MV-4-11 (cell line): Measurements from ENCODE around the gene BCAS1.

Source experiments
- DNase-seq: peaks from one replicate; lab custom pipeline; 2025; lab: John Stamatoyannopoulos, UW

Gene BCAS1, protein sequence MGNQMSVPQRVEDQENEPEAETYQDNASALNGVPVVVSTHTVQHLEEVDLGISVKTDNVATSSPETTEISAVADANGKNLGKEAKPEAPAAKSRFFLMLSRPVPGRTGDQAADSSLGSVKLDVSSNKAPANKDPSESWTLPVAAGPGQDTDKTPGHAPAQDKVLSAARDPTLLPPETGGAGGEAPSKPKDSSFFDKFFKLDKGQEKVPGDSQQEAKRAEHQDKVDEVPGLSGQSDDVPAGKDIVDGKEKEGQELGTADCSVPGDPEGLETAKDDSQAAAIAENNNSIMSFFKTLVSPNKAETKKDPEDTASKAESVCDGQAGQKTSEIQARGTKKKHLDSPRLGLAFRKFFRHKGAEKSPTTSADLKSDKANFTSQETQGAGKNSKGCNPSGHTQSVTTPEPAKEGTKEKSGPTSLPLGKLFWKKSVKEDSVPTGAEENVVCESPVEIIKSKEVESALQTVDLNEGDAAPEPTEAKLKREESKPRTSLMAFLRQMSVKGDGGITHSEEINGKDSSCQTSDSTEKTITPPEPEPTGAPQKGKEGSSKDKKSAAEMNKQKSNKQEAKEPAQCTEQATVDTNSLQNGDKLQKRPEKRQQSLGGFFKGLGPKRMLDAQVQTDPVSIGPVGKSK

DNA sequence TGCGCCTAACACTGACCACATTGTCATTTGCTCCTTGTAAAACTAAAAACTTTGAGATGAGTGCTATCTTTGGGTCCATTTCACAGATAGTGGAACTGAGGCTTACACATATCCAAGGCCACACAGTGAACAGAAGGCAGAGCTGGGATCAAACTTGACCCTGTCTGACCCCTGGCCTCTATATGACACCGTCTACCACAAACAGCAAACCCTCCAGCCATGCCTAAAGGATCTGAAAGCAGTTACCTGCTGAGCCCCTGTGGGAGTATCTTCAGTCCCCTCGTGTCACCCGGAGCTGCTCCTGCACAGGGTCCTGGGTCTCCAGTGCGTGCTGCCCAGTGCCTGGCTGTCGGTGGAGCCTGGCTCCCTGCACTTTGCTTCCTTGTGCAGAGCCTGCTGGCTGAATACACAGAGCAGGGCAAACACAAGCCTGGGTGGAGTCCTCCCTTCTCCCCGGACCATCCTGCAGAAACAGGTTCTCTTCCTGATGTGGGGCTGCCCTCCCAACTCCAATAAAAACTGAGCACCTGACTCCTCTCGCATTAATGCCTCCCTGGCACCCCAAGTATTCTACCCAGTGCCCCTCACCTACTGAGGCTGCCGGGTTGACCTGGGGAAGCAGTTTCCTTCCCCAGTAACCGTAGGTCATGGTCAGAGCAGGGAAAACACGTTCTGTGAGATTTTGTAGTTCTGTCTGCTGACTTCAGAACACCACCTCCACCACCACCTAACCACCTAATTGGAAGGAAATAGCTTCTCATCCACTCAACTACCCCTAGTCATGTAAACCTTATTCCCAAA lies at the start of gene BCAS1:
Gene BCAS1 (minus strand): TSS at position 408 of the 801 bp plus-strand sequence. CDS start 11,876 bp downstream, outside the sequence.
- no peak for DNase-seq

DNA sequence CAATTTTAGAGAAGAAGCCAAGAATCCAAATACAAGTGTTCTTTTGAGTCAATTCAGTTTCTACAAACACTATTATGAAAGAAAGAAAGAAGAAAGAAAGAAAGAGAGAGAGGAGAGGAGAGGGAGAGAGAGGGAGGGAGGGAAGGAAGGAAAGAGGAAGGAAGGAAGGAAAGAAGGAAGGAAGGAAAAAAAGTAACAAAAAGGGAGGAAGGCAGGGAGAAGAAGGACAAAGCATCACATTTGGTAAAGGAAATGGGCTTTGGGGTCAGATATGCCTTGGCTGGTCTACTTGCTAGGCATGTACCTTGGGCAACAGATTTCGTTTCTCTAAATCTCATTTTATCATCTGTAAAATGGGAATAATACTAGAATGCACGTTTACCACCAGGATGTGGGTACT lies 49.4 kb upstream of the BCAS1 start:
- DNase-seq, result no peak

DNA sequence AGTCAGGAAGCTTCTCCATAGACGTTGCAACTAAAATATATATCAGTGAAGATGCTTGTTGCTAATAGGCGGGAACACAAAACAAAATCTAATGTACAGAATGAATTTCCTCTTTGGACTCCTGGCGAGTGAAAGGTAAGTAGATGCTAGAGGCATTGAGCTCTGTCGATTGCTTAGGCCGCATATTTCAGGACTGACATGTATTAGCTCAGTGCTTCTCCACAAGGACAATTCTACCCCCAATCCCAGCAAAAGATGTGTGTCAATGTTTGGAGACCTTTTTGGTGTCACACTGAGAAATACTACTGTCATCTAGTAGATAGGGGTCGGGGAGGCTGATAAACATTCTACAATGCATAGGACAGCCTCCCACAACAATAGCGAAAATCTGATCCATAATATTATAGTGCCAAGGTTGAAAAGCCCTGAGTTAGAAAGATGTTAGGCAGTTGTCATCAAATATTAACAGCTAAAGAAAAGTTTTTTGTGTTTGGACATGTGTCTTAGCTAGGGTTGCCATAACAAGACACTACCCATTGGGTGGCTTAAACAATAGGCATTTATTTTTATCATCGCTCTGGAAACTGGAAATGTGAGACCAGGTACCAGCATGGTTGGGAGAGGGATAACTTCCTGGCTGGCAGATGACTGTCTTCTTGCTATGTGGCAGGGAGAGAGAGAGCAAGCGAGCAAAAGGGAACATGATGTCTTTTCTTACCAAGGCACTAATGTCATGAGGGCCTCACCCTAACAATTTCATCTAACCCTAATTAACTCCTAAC lies 48.0 kb upstream of the BCAS1 start:
- no peak for DNase-seq

DNA sequence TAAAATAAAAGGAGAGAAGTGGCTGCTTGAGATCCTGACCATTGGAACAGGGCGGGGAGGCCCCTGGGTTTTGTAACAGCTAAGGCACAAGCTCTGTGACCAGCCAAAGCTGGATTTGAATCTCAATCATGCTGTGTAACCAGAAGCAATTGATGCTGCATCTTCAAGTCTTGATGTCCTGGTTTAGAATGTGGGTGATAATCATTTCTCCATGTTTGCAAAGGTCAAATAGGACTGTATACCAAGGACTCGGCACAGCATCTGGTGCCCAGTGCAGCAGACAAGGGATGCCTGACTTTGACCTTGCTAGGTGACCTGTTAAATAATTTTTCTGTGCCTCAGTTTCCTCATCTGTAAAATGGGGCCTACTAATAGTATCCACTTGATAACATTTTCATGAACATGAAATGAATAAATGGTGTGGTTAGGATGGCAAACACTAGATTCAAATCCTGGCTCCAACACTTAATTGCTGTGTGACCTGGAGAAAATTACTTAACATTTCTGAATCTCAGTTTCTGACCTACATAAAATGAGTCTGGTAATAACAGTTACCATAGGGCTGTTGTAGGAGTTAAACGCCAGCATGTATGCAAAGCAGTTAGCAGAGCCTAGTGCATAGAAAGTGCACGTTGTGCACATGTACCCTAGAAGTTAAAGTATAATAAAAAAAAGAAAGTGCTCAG lies 46.3 kb upstream of the BCAS1 start:
- no peak for DNase-seq

DNA sequence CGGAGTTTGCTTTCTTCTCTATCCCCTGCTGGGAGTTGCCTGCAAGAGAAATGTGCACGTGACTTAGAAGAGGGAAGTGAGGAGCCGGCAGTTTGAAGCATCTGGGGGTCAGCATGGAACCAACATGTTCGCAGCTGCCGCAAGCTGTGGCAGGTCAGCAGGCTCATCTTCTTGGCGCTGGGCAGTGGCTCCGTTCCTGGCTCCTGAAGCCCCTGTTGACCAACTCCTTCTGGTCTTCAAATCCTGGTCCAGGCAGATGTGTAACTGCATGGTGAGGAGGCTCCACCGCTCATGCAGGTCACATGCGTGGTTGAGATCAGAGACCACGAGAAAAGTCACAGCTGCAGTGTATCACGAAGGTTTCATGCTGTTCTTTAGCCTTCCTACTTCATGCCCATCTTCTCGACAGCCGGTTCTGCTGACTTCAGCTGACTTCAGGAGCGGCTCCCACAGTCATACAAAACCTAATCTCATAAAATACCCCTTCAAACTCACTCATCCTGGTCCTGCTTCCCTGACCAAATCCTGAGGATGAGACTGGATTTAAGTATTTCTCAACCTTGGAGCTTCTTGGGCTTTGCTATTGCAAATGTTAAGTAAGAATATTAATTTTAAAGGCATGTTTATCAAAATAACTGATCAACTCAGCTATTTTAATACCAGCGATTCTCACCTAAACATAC lies 44.9 kb upstream of the BCAS1 start:
- DNase-seq, result peak; percentile 79

DNA sequence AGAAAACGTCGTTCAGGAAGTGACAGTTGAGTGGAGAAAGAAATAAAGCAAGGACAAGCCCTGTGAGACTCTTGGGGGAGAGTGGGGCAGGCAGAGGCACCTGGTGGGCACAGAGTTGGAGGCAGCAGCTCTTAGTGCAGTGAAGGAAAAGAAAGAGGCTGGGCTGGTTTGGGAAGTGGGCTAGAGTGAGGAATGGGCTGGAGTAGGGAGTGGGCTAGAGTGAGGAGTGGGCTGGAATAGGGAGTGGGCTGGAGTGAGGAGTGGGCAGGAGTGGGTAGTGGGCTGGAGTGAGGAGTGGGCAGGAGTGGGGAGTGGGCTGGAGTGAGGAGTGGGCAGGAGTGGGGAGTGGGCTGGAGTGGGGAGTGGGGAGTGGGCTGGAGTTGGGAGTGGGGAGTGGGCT lies 43.7 kb upstream of the BCAS1 start:
- DNase-seq, result no peak

DNA sequence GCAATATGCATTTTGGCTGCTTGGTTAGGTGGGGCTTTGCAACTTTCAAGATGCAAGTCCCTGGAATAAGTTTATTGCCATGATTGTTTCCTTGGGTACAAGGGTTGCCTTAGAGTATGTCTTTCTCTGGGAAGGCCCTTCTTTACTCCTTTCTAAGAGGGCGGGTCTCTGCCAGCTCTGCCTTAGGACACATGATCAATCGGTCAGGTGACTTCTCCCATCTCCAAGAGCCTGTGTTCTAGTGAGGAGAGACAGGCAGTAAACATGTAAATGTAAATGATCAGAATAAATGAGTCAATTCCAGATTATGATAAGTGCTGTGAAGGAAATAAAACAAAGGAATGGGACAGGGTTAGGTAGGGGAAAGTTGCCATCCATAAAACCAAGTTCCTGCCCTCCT lies 43.2 kb upstream of the BCAS1 start:
- no peak for DNase-seq

DNA sequence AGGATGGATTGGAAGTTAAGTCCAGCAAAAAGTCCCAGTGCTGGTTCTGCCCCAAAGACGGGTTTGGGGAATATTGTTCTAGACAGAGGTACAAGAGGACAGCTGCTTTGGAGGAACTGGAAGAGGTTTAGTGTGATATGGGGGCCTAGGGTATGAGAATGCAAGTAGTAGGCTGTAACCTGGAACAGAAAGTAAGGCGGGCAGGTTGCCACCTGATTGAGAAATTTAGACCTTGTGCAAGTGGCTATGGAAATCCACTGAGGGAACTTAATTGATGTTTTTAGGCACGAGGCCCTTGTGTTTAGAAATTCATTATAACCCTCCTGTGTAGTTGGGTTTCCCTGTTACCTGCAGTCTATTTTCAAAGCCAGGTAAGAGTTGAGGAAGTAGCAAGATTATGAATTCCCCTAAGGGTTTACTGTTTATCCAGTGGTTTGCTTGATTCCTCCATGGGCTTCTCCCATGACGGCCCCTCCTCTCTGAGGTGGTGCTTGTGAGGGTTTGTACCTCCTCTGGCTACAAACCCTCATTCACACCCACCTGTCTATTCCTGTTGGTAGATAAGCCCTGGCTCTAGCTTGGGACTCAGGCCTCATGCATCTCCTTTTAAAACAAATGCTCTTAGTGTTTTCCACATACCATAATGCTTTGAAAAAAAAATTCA lies 42.0 kb upstream of the BCAS1 start:
- DNase-seq, result no peak

DNA sequence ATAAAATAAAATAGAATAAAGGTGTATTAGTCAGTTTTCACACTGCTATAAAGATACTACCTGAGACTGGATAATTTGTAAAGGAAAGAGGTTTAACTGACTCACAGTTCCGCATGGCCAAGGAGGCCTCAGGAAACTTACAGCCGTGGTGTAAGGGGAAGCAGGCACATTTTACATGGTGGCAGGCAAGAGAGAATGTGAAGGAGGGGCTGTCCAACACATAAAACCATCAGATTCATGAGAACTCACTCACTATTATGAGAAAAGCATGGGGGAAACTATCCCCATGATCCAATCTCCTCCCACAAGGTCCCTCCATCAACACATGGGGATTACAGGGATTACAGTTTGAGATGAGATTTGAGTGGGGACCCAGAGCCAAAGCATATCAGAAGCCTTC lies 41.1 kb upstream of the BCAS1 start:
- no peak for DNase-seq

DNA sequence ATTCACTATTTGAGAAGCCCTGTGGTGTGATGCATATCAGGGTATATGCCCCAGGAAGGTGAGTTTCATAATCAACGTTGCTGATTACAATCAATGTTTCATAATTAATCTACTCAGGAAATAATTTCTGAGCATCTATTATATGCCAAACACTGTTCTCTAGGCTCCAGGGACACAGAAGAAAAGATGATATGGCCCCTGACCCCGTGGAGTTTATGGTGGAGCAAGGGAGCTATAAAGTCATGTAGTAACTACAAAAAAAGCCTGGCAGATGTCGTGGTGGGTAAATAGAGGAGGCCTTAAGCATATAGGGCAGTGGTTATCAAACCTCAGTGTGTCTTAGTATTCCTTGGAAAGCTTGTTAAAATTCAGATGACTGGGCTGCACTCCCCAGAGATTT lies 40.1 kb upstream of the BCAS1 start:
- no peak for DNase-seq

DNA sequence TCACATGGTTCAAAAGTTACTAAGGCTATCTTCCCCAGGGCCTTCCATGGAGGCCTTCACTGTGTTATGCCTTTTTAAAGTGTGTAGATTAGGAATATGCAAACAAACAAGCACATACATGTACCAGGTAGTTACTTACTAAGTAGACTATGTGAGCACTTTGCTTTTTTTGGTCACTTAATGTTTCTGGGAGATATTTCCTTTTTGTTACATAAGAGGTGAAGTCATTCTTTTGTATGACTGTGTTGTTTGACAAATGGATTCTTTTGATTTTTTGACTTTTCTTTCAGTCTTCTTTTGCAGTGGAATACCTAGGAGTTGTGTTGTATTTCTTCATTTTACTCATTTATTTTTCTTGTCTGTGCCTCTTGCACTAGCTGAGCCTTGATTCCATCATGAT lies 39.6 kb upstream of the BCAS1 start:
- DNase-seq, result no peak

DNA sequence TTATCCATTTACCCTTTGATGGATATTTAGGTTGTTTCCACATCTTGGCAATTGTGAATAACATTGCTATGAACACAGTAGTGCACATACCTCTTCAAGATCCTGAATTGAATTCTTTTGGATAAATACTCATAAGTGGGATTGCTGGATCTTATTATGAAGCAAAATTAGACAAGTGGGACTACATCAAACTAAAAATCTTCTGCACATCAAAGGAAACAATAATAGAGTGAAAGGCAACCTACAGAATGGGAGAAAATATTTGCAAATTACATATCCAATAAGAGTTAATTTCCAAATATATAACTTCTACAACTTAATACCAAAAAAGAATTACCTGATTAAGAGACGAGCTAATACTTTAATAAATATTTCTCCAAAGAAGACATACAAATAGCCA lies 38.4 kb upstream of the BCAS1 start:
- DNase-seq, result no peak

DNA sequence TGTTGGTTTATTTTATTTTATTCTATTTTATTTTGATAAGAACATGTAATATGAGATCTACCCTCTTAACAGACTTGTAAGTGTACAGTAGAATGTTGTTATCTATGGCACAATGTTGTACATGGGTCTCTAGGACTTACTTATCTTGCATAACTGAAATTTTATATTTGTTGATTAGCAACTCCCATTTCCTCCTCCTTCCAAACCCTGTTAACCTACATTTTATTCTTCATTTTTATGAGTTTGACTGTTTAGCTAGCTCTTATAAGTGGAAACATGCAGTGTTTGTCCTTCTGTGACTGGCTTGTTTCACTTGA lies 37.9 kb upstream of the BCAS1 start:
- DNase-seq, result no peak

DNA sequence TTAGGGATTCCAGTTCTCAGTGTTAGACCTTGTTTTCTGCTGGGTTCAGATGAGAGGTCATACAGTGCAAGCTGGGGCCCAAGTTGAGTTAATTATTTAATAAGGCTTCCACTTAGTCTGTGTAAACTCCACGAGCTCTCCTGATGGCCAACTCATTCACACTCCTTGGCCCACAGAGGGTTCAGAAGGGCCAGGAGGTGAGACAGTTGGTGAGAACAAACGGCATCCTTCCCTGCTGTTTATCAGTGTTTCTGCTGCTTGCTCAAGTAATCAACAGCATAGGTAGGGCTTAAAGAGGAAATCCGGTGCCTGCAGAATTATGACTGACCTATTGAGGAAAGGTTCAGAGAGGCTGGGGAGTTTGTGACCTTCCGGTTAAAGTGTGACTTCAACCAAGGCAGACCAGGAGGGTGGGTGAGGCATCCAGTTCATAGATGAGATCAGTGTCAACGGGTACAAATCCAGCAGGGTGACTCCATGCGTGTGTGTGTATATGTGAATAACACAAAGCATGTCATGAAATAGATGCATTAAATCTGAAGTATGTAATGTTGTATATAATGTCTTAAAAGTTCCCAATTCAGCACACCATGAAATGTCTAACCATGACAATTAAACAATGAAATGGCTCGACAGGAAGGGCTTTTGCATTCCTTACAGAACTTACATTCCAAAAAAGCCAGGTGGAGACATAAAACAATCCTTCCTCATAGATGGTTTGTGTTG lies 37.4 kb upstream of the BCAS1 start:
- DNase-seq, result no peak

DNA sequence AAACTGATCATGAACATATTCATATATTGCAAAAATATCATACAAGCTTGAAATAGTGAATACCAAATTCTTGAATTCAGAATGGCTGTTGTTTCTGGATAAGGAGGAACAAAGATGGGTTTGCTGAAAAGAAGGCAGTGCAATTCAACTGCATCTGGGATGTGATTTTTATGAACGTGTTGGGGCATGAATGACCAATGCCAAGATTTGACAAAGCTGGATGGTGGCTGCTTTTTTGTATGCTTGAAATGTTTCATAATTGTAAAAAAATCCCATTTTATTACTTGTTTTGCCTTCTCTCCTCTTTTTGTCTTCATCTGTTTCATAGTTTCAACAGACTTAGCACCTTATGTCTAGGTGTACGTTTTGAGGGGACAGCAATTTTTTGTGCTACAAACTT lies 36.8 kb upstream of the BCAS1 start:
- no peak for DNase-seq

DNA sequence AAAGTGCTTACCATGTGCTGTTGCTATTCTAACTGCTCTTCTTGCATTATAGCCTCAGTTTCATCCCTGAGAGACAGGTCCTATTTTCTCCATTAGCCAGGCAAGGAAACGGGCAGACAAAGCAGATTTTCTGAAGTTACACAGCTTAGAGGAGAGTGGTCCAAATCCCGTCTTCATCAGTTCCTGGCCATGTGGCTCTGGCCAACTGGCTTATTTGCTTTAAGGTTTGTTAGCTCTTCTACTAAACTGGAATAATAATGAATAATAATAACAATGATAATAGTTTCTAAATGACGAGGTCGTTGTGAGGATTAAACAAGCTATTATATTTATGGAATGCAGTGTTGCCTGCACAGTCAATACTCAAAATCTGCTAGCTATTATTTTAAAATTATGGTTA lies 35.8 kb upstream of the BCAS1 start:
- no peak for DNase-seq

DNA sequence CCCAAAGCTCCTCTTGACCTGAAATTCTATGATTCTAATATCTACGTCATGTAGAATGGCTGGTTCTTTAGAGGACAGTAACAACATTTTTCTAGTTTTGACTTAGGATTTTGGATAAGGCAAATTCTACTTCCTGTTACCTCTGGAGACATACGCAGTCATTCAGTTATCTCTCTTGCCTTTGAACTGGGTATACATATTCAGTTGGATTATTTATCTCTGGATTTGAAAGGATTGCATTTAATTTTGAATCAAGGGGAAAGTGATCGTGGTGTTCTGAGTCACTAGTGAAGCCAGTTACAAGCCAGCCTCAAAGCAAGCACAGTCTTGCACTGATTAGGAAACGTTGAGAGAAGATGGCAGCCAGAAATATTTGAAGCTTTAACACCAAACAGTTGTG lies 35.3 kb upstream of the BCAS1 start:
- no peak for DNase-seq

DNA sequence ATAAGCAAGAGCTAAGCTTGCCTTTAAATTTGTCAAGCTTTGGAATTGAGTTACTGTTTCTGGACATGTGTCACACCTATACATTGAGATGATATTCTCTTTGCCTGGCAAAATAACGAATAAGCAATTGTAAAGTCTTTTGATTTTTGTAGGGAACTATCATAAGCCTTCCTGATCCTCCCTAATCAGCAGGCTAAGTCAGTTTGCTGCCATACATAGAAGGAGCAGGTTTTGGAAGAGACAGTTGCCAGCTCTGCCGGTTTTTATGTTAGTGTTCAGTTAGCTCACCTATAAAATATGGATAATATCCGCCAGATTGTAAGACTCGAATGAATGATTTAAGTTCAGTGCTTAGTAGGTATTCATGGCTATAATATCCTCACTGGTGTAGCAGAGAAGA lies 34.4 kb upstream of the BCAS1 start:
- DNase-seq, result no peak

DNA sequence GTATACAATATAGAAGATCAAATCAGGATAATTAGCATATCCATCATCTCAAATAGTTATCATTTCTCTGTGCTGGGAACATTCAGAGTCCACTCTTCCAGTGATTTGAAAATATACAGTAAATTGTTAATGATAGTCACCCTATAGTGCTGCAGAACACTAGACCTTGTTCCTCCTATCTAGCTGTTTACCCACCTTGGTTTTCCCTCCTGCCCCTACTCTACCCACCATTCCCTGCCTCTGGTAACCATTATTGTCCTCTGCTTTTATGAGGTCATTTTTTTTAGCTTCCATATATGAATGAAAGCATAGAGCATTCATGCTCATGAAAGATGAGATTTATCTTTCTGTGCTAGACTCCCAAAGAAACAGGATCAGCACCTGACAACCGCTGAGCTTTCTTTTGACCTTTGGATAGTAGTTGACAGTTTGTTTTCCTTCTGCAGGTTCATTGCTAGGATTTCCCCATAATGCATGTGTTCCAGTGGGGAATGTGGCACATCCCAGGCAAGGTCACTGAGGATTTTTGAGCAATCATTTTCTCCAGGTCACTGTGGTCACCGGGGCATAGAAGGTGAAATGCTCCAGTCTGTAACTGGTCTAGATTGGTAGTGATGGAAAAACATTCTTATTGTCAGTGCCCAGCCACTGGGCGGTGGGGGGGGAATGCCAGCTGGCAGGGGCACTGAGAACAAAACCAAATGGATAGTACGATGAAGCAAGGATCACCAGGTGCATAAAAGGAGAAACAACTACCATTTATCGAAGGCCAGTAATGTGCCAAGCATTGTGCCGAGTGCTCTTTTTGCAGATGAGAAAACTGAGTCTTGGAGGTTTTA lies 33.6 kb upstream of the BCAS1 start:
- no peak for DNase-seq
